ENCODE results near the gene CLTCL1. TPM values are rescaled to one million over a fixed set of nuclear protein-coding genes. Genes with fewer than 3 reads are reported as not detected.
A peak's percentile ranks its signal among the peaks of the same experiment; 100 is the strongest.

Gene CLTCL1
- total and polyA plus RNA-seq, 9 of the 15 experiments (the other 6 are each of a cell fraction or from before 2014, with no cell fraction given), result 1.1 to 11.7 (median 5.0) TPM

DNA sequence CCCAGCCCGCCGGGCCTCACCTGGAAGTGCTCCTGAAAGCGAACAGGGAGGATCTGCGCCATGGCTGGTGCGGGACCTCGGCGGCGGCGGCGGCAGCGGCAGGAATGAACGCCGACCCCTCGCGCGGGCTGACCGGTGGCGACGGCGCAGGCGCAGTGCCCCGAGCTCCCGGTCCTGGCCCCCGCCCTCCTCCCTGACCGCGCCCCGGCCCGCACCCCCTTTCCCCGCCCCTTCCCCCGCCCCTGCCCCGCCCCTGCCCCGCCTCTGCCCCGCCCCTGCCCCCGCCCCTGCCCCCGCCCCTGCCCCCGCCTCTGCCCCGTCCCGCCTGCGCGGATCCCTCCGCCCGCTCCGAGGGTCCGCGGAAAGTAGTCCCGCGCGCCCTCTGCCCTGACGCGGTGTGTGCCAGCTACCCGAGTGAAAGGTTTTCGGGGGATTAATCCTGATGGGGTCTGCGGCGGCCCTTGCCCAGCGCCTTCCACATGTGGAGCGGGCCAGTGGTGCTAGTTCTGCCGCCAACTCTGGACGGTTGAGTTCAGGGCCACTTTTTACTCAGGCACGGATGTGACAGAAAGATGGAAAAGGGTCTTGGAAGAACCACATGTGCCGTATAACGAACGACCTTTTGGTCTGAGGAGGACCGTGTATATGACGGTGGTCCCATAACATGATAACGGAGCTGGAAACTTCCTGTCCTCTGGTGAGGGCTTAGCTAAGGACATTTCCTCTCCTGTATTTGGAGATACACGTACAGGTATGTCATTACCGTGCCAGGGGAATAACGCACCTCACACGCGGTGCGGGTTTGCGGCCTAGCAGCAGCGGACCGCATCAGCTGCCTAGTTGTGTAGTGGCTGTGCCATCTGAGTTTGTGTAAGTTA lies at the start of gene CLTCL1 (continued):
- TF ChIP-seq TEAD4 (IDR thresholded peaks at IDR 0.05; ENCODE audit: low read length) (no peak), TEAD4 (CRISPR knock-in tag; IDR thresholded peaks at IDR 0.05; ENCODE audit: borderline replicate concordance) (no peak), EZH2 (IDR thresholded peaks at IDR 0.05; ENCODE audit: borderline replicate concordance, low read depth, low read length) (peak; percentile 94; the same call in 1 of the 2 replicates), ZNF354B (CRISPR knock-in tag; IDR thresholded peaks at IDR 0.05) (no peak), BCL6 (CRISPR knock-in tag; IDR thresholded peaks at IDR 0.05) (no peak), YY1 (IDR thresholded peaks at IDR 0.05; ENCODE audit: borderline replicate concordance in 1 of 3, control insufficient read depth in 1 of 3, extremely low read depth in 1 of 3, insufficient read depth in 3 of 3, insufficient read length in 1 of 3, insufficient replicate concordance in 2 of 3, low read depth in 1 of 3, low read length in 2 of 3) (no peak), CAMTA2 (CRISPR knock-in tag; conservative IDR thresholded peaks at IDR 0.05) (peak; percentile 94), HDAC2 (IDR thresholded peaks at IDR 0.05) (peak; percentile 97), ZBTB8A (IDR thresholded peaks at IDR 0.05; ENCODE audit: partially characterized antibody) (no peak), PURB (CRISPR knock-in tag; IDR thresholded peaks at IDR 0.05; ENCODE audit: low read depth) (no peak), ZNF23 (CRISPR knock-in tag; IDR thresholded peaks at IDR 0.05) (no peak), ZNF431 (CRISPR knock-in tag; IDR thresholded peaks at IDR 0.05) (no peak), NR3C1 (CRISPR knock-in tag; IDR thresholded peaks at IDR 0.05) (no peak), ZNF224 (CRISPR knock-in tag; IDR thresholded peaks at IDR 0.05) (peak; percentile 81; the same call in 1 of the 2 replicates), ZNF589 (CRISPR knock-in tag; IDR thresholded peaks at IDR 0.05; ENCODE audit: low read depth) (no peak), LCOR (CRISPR knock-in tag; IDR thresholded peaks at IDR 0.05) (no peak), PHF21A (IDR thresholded peaks at IDR 0.05; ENCODE audit: borderline replicate concordance, low read depth) (peak; percentile 92; the same call in 1 of the 2 replicates), STAT5B (CRISPR knock-in tag; IDR thresholded peaks at IDR 0.05) (no peak)
- TF ChIP-seq, protein P1, sequence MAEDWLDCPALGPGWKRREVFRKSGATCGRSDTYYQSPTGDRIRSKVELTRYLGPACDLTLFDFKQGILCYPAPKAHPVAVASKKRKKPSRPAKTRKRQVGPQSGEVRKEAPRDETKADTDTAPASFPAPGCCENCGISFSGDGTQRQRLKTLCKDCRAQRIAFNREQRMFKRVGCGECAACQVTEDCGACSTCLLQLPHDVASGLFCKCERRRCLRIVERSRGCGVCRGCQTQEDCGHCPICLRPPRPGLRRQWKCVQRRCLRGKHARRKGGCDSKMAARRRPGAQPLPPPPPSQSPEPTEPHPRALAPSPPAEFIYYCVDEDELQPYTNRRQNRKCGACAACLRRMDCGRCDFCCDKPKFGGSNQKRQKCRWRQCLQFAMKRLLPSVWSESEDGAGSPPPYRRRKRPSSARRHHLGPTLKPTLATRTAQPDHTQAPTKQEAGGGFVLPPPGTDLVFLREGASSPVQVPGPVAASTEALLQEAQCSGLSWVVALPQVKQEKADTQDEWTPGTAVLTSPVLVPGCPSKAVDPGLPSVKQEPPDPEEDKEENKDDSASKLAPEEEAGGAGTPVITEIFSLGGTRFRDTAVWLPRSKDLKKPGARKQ (CRISPR knock-in tag; IDR thresholded peaks at IDR 0.05), result no peak; the same call in 1 of the 2 replicates
- TF ChIP-seq, protein P2, sequence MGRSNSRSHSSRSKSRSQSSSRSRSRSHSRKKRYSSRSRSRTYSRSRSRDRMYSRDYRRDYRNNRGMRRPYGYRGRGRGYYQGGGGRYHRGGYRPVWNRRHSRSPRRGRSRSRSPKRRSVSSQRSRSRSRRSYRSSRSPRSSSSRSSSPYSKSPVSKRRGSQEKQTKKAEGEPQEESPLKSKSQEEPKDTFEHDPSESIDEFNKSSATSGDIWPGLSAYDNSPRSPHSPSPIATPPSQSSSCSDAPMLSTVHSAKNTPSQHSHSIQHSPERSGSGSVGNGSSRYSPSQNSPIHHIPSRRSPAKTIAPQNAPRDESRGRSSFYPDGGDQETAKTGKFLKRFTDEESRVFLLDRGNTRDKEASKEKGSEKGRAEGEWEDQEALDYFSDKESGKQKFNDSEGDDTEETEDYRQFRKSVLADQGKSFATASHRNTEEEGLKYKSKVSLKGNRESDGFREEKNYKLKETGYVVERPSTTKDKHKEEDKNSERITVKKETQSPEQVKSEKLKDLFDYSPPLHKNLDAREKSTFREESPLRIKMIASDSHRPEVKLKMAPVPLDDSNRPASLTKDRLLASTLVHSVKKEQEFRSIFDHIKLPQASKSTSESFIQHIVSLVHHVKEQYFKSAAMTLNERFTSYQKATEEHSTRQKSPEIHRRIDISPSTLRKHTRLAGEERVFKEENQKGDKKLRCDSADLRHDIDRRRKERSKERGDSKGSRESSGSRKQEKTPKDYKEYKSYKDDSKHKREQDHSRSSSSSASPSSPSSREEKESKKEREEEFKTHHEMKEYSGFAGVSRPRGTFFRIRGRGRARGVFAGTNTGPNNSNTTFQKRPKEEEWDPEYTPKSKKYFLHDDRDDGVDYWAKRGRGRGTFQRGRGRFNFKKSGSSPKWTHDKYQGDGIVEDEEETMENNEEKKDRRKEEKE (IDR thresholded peaks at IDR 0.05; ENCODE audit: borderline replicate concordance in 1 of 2, control insufficient read depth in 1 of 2, low read depth in 2 of 2, low read length in 1 of 2), result peak in 1 of 2 experiments; percentile 40; a peak in 1 of 4 replicates
- TF ChIP-seq, protein P3, sequence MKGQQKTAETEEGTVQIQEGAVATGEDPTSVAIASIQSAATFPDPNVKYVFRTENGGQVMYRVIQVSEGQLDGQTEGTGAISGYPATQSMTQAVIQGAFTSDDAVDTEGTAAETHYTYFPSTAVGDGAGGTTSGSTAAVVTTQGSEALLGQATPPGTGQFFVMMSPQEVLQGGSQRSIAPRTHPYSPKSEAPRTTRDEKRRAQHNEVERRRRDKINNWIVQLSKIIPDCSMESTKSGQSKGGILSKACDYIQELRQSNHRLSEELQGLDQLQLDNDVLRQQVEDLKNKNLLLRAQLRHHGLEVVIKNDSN (CRISPR knock-in tag; IDR thresholded peaks at IDR 0.05), result no peak
- TF ChIP-seq, protein P4, sequence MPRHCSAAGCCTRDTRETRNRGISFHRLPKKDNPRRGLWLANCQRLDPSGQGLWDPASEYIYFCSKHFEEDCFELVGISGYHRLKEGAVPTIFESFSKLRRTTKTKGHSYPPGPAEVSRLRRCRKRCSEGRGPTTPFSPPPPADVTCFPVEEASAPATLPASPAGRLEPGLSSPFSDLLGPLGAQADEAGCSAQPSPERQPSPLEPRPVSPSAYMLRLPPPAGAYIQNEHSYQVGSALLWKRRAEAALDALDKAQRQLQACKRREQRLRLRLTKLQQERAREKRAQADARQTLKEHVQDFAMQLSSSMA (CRISPR knock-in tag; IDR thresholded peaks at IDR 0.05), result 0 out of 2 replicates have a peak, but pooled peaks have one; percentile 14
